ENCODE results near the gene SLC22A23.

- TF ChIP-seq EZH2 (IDR thresholded peaks at IDR 0.05) = no peak
- TF ChIP-seq POLR2AphosphoS5 (IDR thresholded peaks at IDR 0.05; ENCODE audit: borderline replicate concordance, low read depth, low read length) = no peak
Observed at GRCh38 chr6:3392930-3393835, 63.7 kb downstream of the SLC22A23 start.

Measured in SK-N-MC (cell line).